HG02588 (cell line): ENCODE data around the gene HEPACAM.

ENCODE experiments used
- ATAC-seq: cut with Tn5 transposase; IDR thresholded peaks from one replicate; pipeline ENCODE4 v1.9.1; 2021; ENCODE audit warnings: mild to moderate bottlenecking, moderate library complexity; ENCODE audit not compliant: unreplicated experiment

HEPACAM gene

DNA sequence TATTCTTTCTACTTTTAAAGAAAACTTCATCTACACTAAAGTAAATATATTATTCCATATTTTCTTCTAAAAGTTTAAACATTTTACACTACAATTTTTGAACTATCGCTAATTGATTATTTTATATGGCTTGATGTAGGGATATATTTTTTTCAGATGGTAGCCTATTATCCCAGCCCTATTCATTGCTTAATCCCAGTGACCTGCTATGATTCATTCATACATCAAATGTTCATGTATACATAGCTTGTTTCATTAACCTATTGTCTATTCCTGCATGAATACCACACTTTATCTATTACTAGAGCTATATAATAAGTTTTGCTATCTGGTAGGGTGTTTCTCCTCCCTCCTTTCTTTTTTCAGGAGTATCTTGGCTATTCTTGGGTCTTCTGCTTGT is 33.2 kb downstream of the HEPACAM start:
- no peak for ATAC-seq

DNA sequence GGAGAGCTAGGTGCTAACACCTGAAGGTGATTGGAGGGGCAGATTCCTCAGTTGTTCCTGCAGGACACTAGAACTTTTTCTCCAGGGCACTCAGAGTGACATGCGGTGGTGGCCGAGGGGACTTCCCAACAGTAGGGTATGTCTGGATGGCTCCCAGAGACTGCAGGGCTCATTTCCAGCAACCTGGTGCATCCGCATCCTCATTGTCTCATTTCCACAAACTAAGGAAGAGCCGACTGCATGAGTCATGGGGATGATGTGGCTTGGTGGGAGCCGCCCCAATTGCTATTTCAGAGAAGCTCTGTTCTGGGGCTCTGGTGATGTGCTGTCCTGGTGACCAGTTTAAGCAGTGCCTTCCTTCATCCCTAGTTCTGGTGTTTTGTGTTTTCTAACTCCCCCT is 35.4 kb downstream of the HEPACAM start:
- no peak for ATAC-seq

DNA sequence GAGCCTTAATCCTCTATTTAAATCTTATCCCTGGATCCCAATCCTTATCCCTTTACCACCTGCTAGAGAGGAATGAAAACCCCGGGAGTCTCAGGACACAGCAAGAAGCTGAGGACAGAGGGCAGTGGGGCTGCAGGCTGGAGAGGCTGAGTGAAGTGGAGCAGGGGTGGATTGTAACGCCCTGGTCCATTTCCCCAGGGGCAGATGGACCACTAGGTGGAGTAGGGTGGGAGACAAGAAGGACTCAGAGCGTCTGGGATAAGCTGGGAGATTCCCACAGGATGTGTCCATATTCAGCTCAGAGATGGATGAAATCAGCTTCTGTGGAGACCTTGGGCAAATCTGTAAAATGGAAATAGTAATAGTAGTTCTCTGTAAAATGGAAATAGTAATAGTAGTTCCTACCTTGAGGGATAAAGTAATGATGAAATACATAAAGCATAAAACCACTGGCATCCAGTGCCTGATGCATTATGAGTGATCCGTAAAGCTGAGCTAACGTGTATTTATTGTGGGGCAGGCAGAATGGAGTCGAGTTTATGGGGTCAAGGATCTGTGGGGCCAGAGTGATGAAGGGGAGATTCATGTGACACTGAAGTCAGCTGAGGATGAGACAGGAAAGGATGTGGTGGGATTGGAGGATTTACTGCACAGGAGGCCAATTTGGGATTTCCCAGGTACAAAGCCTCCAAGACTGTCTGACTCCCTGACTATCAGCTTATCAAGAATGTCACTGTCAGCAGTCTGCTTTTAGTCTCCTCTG is 36.3 kb downstream of the HEPACAM start:
- no peak for ATAC-seq

- no peak for ATAC-seq
Measured at GRCh38 chr11:124898711-124899110, 37.1 kb downstream of the HEPACAM start.

DNA sequence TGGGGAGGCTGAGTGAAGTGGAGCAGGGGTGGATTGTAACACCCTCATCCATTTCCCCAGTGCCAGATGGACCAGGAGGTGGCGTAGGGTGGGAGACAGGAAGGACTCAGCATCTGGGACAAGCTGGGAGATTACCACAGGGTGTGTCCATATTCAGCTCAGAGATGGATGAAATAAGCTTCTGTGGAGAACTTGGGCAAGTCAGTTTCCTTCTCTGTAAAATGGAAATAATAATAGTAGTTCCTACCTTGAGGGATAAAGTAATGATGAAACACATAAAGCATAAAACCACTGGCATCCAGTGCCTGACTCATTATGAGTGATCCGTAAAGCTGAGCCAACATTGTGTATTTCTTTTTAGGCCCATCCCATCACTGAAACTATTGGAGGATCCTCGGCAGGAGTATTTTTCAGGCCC is 37.6 kb downstream of the HEPACAM start:
- no peak for ATAC-seq

- no peak for ATAC-seq
Measured at GRCh38 chr11:124897674-124898262, 38.1 kb downstream of the HEPACAM start, which contains the start of gene ROBO4. Gene ROBO4, minus strand, starts transcription at chr11:124897865. Its CDS starts 70 bp downstream, at chr11:124897795.

DNA sequence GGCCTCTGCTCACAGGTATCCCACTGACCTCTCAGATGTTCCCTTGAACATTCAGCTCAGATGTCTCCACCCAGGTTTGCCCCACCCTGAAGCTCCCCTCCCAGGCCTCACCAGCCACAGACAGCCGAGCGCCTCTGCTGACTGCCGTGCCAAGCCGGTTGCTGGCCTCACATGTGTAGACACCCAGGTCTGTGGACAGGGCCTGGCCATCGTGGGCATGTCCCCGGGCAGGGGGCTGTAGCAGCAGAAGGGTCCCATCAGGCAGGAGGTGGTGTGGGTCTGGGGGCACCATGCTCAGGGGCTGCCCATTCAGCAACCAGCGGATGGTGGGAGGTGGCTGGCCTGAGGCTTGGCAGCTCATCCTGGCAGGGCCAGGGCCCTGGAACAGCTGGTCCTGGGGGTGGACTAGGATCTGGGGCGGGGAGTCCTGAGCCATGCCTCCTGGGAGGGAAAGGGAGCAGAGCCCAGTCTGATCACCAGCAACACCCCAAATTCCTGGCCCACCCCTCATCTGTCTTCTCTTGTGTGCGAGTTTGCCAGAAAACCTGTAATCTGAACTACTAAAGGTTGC is 38.9 kb downstream of the HEPACAM start:
- ATAC-seq = no peak

- no peak for ATAC-seq
Measured at GRCh38 chr11:124896071-124896750, 39.6 kb downstream of the HEPACAM start.

DNA sequence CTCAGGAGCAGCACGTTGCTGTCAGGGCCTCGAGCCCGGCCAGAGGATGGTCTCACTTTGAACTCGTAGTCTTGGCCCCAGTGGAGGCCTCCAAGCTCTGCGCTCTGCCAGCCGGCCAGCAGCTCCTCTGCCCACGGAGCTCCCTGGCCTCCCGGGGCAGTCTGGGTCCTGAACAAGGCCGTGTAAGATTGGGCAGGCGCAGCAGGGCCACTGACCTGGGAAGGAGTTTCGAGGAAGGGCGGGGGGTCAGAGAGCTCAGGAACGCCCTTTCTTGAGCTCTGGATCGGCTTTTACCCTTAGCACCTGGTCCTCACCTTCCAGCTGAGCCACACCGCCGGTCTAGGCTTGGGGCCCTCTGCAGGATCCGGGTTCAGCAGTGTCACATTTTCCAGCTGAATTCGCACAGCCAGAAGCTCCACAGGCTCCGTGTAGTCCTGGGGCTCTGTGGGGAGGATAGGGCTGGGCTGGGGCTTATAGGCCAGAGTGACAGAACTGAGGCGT is 40.3 kb downstream of the HEPACAM start:
- ATAC-seq = no peak

DNA sequence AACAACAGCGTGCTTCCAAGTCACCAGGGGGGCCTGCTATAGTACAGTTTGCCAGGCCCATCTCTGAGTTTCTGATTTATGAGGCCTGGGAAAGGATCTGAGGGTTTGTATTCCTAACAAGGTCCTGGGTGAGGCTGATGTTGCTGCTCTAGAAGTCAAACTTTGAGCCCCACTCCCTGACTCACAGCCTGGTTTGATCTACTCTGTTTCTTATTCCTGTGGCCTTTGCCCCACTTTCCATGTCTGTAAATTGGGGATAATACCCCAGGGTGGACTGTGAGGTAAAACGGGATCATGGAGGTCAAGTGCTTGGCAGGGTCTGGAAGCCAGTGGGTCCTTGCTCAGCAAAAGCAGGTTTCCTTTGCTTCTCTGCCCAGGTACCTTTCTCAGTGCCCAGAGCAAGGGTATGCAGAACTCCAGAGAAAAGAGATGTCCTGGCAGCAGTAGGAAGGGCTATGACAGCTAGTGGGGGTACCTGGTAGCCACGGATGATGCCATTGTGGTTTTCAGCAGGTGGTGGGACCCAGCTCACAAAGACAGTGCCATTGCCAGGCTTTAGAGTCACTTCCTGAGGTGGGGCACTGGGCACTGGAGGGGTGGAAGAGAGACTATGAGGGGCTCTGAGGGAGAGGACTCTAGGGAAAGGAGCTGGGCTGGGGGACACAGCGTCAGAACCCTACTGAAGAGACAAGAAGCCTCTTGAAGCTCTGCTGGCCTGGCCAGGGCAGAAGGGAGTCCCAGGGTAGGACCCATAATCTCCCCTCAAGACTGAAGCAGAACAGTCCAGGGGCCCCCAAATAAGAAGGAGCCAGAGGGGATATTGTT is 41.0 kb downstream of the HEPACAM start:
- ATAC-seq = no peak

- no peak for ATAC-seq
Measured at GRCh38 chr11:124893781-124894401, 42.0 kb downstream of the HEPACAM start.

DNA sequence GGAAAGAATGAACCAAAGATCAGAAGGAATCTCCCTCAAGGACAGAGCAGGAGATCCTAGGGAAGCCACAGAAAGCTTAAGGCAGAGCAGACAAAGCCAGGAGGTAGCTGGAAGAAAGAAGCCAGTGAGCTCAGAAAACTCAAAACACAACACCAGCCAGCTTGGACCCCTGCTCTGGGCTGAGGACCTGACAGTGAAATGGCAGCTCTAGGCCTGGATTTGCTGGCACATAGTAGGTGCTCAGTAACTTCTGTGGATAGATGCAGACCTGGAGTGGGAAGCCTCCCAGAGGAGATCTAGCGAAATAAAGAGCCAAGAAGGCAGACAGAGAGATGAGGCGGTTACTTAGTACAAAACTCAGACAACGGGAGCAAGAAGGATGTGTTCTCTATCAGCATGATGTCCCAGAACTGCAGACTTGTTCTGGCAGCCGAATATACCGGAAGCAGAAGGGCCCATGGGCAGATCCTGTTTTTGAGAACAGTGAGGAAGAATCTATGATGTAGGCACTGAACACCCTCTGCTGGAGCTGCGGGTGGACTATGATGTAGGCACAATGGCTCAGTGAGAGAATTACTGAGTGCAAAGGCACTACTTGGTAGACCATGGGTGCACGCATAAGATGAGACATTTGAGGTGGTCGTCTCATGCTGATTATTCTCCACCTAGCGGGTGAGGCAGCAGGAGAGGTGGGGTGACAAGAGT is 42.9 kb downstream of the HEPACAM start:
- ATAC-seq = no peak

DNA sequence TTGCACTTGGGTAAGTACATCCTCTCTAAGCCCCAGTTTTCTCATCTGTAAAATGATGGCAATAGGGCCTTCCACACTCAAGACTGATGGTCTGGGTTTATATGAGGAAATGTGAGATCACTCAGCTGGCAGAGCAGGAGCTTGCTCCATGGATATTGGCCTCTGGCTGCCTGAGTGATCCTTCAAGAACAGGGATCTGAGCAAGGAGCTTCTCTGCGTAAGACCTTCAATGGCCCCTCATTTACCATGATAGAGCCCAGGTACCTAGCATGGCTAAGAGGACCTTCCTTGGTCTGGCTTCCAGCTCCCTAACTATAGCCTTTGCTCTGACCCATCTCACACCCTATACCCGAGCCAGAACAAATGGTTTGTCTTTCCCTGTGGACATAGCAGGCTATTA is 43.7 kb downstream of the HEPACAM start:
- no peak for ATAC-seq

DNA sequence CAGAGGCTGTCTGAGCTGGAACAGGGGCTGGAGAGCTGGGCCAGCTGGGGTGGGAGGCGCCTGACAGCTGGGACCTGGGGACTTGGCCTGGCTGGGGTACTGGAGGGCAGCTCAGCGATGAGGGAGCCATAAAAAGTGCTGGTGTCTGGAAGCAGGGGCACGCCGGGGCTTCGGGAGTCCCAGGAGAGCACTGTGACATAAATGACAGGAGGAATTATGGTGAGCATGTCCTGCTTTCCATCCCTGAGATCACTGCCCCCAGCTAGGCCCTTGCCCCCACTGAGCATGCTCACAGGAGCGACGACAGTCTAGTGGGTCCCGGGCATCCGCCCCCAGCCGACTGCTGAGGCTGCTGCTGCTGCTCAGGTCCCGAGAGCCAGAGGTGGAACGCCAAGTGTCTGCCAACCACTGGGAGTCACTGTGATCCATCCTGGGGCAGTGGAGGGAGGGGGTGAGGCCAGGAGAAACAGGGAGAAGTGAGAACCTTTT is 44.4 kb downstream of the HEPACAM start:
- no peak for ATAC-seq

- ATAC-seq = no peak
Measured at GRCh38 chr11:124890683-124891372, 45.0 kb downstream of the HEPACAM start.

DNA sequence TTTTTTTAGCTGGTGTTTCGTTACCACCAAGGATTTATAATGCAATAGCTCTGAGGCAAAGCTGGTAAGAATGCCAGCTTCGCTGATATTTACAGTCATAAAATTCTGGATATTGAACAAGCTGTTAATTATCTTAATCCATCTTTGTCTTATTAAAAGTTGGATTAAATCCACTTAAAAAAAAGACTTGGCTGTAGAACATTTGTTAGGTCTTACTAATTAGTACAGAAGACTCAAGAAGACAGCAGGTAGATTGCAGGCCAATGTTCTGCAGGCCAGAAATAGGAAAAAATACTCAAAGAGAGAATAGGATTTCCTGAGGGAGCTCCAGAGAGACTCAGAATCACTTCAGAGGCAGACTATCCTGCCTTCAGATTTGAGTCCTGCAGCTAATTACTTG is 45.7 kb downstream of the HEPACAM start:
- ATAC-seq = no peak

DNA sequence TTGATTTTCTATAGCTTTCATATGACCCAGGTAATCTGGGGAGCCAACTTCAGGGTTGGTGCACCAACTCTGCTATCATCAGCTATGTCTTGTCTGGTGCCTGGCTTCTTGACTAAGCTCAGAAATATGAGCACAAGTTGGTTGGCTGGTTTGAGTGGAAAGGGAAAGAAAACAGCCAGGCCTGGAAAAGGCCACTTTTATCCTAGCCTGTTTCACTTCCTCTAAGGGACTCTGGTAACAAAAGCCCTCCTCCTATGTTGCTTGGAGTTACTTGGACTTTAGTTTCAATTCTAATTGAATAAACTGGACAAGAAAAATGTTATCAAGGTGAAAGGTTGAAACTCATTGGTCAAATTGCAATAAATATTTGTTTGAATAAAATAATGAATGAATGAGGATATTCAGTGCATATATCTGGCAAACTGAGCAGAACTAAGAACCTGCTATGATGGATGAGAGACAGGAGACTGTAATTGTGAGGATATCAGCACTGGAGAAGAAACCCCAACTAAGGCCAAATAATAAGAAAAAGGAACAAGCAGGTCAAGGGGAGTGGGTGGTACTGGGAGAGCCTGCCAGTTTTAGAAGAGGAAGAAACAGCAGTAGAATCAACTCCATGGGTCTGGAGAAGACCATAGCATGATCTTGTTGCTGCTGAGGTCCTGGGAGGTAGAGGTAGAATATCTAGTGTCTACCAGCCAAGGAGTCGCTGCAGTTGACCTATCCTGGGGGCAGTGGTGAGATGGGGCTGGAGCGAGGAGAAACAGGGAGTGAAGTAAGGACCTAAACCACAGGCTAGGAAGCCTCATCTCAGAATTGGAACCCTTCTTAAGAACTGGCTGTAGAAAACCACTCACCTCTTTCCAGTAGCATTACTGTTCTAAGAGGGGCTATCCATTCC is 46.4 kb downstream of the HEPACAM start:
- ATAC-seq = no peak

- ATAC-seq = no peak
Measured at GRCh38 chr11:124887667-124888013, 48.2 kb downstream of the HEPACAM start.
